ENCODE results near the gene SKP2. TPM values are rescaled to one million over a fixed set of nuclear protein-coding genes. Genes with fewer than 3 reads are reported as not detected.

The SKP2 gene
- polyA plus RNA-seq, 1 donor from 2014 or later, result 26.0 TPM

DNA sequence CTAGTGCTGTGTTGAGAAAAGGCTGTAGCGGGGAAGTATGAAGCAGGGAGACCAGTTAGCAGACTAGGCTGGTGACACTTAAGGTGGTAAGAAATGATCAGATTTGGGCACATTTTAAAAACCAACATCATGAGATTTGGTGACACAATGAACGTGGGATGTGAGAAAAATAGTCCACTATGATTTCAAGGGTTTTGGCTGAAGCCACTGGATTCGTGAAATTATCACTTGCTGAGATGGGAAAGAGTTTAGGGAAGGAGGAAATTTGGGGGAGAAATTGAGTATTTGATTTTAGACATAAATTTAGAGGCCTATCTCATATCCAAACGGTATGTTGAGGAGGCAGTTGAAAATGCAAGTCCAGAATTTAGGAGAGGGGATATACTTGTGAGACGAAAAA is 23.1 kb downstream of the SKP2 start:
- Histone ChIP-seq H3K9me2 (ENCODE audit: insufficient read depth, low read length) (no peaks in the 10 kb centered on the region), H3K4me3 (ENCODE audit: low read length) (no peak overlapping the region), H4K20me1 (ENCODE audit: insufficient read depth) (no peaks in the 10 kb centered on the region), H3K27ac (ENCODE audit: low read length) (no peak overlapping the region), H3K9ac (ENCODE audit: low read length) (no peak overlapping the region), H3K36me3 (ENCODE audit: insufficient read depth, low read length) (peaks cover 3% of the 10 kb centered on the region), H2AFZ (ENCODE audit: low read depth, low read length) (no peak overlapping the region), H3K27me3 (ENCODE audit: insufficient read depth, low read depth, low read length) (no peaks in the 10 kb centered on the region), H3K79me2 (replicated peaks; ENCODE audit: insufficient read depth, low read length) (no peaks in the 10 kb centered on the region), H3K9me3 (ENCODE audit: low read length) (no peaks in the 10 kb centered on the region), H3F3A (ENCODE audit: insufficient read depth, low read length, poor library complexity, severe bottlenecking) (no peaks in the 10 kb centered on the region), H3K4me2 (ENCODE audit: low read length) (no peak overlapping the region)
- TF ChIP-seq, protein P1, sequence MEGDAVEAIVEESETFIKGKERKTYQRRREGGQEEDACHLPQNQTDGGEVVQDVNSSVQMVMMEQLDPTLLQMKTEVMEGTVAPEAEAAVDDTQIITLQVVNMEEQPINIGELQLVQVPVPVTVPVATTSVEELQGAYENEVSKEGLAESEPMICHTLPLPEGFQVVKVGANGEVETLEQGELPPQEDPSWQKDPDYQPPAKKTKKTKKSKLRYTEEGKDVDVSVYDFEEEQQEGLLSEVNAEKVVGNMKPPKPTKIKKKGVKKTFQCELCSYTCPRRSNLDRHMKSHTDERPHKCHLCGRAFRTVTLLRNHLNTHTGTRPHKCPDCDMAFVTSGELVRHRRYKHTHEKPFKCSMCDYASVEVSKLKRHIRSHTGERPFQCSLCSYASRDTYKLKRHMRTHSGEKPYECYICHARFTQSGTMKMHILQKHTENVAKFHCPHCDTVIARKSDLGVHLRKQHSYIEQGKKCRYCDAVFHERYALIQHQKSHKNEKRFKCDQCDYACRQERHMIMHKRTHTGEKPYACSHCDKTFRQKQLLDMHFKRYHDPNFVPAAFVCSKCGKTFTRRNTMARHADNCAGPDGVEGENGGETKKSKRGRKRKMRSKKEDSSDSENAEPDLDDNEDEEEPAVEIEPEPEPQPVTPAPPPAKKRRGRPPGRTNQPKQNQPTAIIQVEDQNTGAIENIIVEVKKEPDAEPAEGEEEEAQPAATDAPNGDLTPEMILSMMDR (IDR thresholded peaks at IDR 0.05; ENCODE audit: poor library complexity, severe bottlenecking), result no peak
- TF ChIP-seq TAF1 (IDR thresholded peaks at IDR 0.05; ENCODE audit: low read depth) (no peak), EP300 (conservative IDR thresholded peaks at IDR 0.05; ENCODE audit: poor library complexity, severe bottlenecking) (no peak)

DNA sequence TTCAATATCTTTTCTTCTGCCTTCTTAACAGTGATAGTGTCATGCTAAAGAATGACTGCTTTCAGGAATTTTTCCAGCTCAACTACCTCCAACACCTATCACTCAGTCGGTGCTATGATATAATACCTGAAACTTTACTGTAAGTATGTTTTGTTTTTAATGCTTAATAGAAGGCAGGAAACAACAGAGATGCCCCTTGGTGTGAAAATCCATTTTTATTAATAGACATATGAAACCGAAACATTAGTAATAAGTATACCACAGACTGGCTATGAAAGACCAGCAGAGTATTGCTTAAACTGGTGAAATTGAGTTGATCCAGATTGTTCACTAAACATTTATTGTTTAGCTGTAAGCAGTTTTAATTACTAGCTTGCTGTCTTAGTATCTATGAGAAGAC is 25.2 kb downstream of the SKP2 start:
- Histone ChIP-seq H3K36me3 (ENCODE audit: insufficient read depth, low read length) (peaks cover 14% of the 10 kb centered on the region), H2AFZ (ENCODE audit: low read depth, low read length) (no peak overlapping the region), H3K79me2 (replicated peaks; ENCODE audit: insufficient read depth, low read length) (no peaks in the 10 kb centered on the region), H3K9me3 (ENCODE audit: low read length) (no peaks in the 10 kb centered on the region), H3K9me2 (ENCODE audit: insufficient read depth, low read length) (no peaks in the 10 kb centered on the region), H3K27ac (ENCODE audit: low read length) (no peak overlapping the region), H3K9ac (ENCODE audit: low read length) (no peak overlapping the region), H3K4me3 (ENCODE audit: low read length) (no peak overlapping the region), H3F3A (ENCODE audit: insufficient read depth, low read length, poor library complexity, severe bottlenecking) (no peaks in the 10 kb centered on the region), H3K27me3 (ENCODE audit: insufficient read depth, low read depth, low read length) (no peaks in the 10 kb centered on the region), H4K20me1 (ENCODE audit: insufficient read depth) (no peaks in the 10 kb centered on the region), H3K4me2 (ENCODE audit: low read length) (no peak overlapping the region)
- TF ChIP-seq, protein P1 (IDR thresholded peaks at IDR 0.05; ENCODE audit: poor library complexity, severe bottlenecking), result no peak
- TF ChIP-seq RAD21 (conservative IDR thresholded peaks at IDR 0.05) (no peak), SMC3 (conservative IDR thresholded peaks at IDR 0.05; ENCODE audit: poor library complexity) (no peak), TAF1 (IDR thresholded peaks at IDR 0.05; ENCODE audit: low read depth) (no peak), POLR2AphosphoS5 (IDR thresholded peaks at IDR 0.05) (no peak), MXI1 (conservative IDR thresholded peaks at IDR 0.05; ENCODE audit: poor library complexity, severe bottlenecking) (no peak), EP300 (conservative IDR thresholded peaks at IDR 0.05; ENCODE audit: poor library complexity, severe bottlenecking) (no peak), EZH2 (IDR thresholded peaks at IDR 0.05; ENCODE audit: borderline replicate concordance, insufficient read depth, low read length, poor library complexity, severe bottlenecking) (no peak)
- TF ChIP-seq, protein P2, sequence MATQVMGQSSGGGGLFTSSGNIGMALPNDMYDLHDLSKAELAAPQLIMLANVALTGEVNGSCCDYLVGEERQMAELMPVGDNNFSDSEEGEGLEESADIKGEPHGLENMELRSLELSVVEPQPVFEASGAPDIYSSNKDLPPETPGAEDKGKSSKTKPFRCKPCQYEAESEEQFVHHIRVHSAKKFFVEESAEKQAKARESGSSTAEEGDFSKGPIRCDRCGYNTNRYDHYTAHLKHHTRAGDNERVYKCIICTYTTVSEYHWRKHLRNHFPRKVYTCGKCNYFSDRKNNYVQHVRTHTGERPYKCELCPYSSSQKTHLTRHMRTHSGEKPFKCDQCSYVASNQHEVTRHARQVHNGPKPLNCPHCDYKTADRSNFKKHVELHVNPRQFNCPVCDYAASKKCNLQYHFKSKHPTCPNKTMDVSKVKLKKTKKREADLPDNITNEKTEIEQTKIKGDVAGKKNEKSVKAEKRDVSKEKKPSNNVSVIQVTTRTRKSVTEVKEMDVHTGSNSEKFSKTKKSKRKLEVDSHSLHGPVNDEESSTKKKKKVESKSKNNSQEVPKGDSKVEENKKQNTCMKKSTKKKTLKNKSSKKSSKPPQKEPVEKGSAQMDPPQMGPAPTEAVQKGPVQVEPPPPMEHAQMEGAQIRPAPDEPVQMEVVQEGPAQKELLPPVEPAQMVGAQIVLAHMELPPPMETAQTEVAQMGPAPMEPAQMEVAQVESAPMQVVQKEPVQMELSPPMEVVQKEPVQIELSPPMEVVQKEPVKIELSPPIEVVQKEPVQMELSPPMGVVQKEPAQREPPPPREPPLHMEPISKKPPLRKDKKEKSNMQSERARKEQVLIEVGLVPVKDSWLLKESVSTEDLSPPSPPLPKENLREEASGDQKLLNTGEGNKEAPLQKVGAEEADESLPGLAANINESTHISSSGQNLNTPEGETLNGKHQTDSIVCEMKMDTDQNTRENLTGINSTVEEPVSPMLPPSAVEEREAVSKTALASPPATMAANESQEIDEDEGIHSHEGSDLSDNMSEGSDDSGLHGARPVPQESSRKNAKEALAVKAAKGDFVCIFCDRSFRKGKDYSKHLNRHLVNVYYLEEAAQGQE (IDR thresholded peaks at IDR 0.05; ENCODE audit: borderline replicate concordance), result no peak

All from neural cell (in vitro differentiated cells).